H1 (cell line): ENCODE data around the gene ZNF14. TPM values are rescaled to one million over a fixed set of nuclear protein-coding genes. Genes with fewer than 3 reads are reported as not detected.

ENCODE experiments used
- CTCF ChIA-PET: fragments of 300-600 bp; sonication (Branson Sonifier 250); formaldehyde crosslinking; loops from one replicate; lab custom pipeline; 2021; ENCODE audit not compliant: partially characterized antibody; lab: Charles Lee
- POLR2A ChIA-PET: fragments of 300-600 bp; sonication (Branson Sonifier 250); formaldehyde crosslinking; loops from one replicate; lab custom pipeline; 2021; ENCODE audit warnings: inconsistent platforms; ENCODE audit not compliant: partially characterized antibody; lab: Charles Lee
- DNase-seq, 2 experiments: peaks; one replicate each; pipeline versions ENCODE4 v3.0.0 to v3.0.0-alpha.2; 2010 to 2022; ENCODE audit warnings: low spot score in 2 of 2, low read depth in 1 of 2, mixed read lengths in 1 of 2
- FAIRE-seq: peaks from 2 replicates; lab custom pipeline; 2011; peaks lifted over from hg19 to GRCh38; lab: Jason Lieb, UNC
- H2AFZ ChIP-seq: 2 replicates; pipeline ENCODE4 v1.8.1; 2012; ENCODE audit warnings: low read length, inconsistent platforms
- H2AK5ac ChIP-seq: 2 replicates; pipeline ENCODE4 v1.6.1; 2013; ENCODE audit warnings: low read depth, low read length
- H2BK120ac ChIP-seq: replicated peaks from 2 replicates; pipeline ENCODE3; 2013; ENCODE audit warnings: low read depth, low read length, inconsistent platforms
- H2BK12ac ChIP-seq: 2 replicates; pipeline ENCODE4 v1.6.1; 2013; ENCODE audit warnings: low read depth, low read length
- H2BK15ac ChIP-seq: 2 replicates; pipeline ENCODE4 v1.6.1; 2013; ENCODE audit warnings: low read length
- H2BK20ac ChIP-seq: 2 replicates; pipeline ENCODE4 v1.6.1; 2013; ENCODE audit warnings: low read length
- H2BK5ac ChIP-seq: 2 replicates; pipeline ENCODE4 v1.6.1; 2013; ENCODE audit warnings: low read depth, low read length
- H3K14ac ChIP-seq: 2 replicates; pipeline ENCODE4 v1.6.1; 2013; ENCODE audit warnings: inconsistent platforms; ENCODE audit not compliant: insufficient read length
- H3K18ac ChIP-seq: 2 replicates; pipeline ENCODE4 v1.6.1; 2013; ENCODE audit warnings: low read length; ENCODE audit errors: extremely low read depth
- H3K23ac ChIP-seq: 2 replicates; pipeline ENCODE4 v1.6.1; 2013; ENCODE audit warnings: inconsistent platforms; ENCODE audit not compliant: insufficient read length
- H3K23me2 ChIP-seq: 2 replicates; pipeline ENCODE4 v1.6.1; 2013; ENCODE audit warnings: low read depth, low read length
- H3K27ac ChIP-seq: 2 replicates; pipeline ENCODE4 v1.6.1; 2011; ENCODE audit warnings: low read depth, low read length, inconsistent platforms
- H3K27me3 ChIP-seq, 4 experiments: replicated peaks in 1 of 4; 1 replicate in 1 of 4; 2 replicates in 3 of 4; pipeline versions ENCODE4 v1.6.1 to v1.8.1; 2011 to 2013; ENCODE audit warnings: low read length in 3 of 4, mild to moderate bottlenecking in 3 of 4, inconsistent platforms in 2 of 4, mixed read lengths in 2 of 4, moderate library complexity in 1 of 4; ENCODE audit not compliant: control insufficient read depth in 3 of 4, insufficient read depth in 3 of 4; ENCODE audit errors: extremely low read depth in 1 of 4
- H3K36me3 ChIP-seq, 4 experiments: 2 replicates each; pipeline versions ENCODE4 v1.6.1 to v1.8.1; 2011 to 2013; ENCODE audit warnings: mild to moderate bottlenecking in 4 of 4, low read length in 3 of 4, moderate library complexity in 2 of 4, control low read depth in 1 of 4, inconsistent platforms in 1 of 4; ENCODE audit not compliant: insufficient read depth in 4 of 4, control insufficient read depth in 2 of 4
- H3K4ac ChIP-seq: replicated peaks from 2 replicates; pipeline ENCODE3; 2013; ENCODE audit warnings: low read length, low read depth, mixed read lengths, inconsistent platforms; ENCODE audit not compliant: insufficient read length
- H3K4me1 ChIP-seq, 4 experiments: replicated peaks in 1 of 4; 1 replicate in 1 of 4; 2 replicates in 3 of 4; pipeline versions ENCODE4 v1.6.1 to v1.8.1; 2011 to 2013; ENCODE audit warnings: low read length in 3 of 4, inconsistent platforms in 2 of 4, mixed read lengths in 1 of 4; ENCODE audit not compliant: insufficient read depth in 4 of 4, control insufficient read depth in 3 of 4
- H3K4me2 ChIP-seq, 2 experiments: 2 replicates each; pipeline versions ENCODE4 v1.6.1 to v1.8.1; 2011 to 2013; ENCODE audit warnings: low read depth in 2 of 2, low read length in 2 of 2, control low read depth in 1 of 2, inconsistent platforms in 1 of 2, mild to moderate bottlenecking in 1 of 2; ENCODE audit not compliant: insufficient read depth in 1 of 2
- H3K4me3 ChIP-seq, 4 experiments: fragments of 200-600, 300-600 bp in 1 of 4; sonication (generic), shearing (Covaris generic), sonication (Bioruptor Twin) in 1 of 4; 2 replicates each; pipeline versions ENCODE4 v1.5.1 to v1.8.1; 2011 to 2016; ENCODE audit warnings: low read length in 4 of 4, low read depth in 3 of 4, control low read depth in 2 of 4, inconsistent platforms in 2 of 4, mild to moderate bottlenecking in 2 of 4, mixed read lengths in 1 of 4, moderate library complexity in 1 of 4; ENCODE audit not compliant: insufficient read depth in 2 of 4; ENCODE audit errors: extremely low read depth in 1 of 4
- H3K56ac ChIP-seq: replicated peaks from 2 replicates; pipeline ENCODE3; 2013; ENCODE audit warnings: low read depth, mild to moderate bottlenecking, mixed read lengths, low read length, inconsistent platforms; ENCODE audit not compliant: insufficient read length
- H3K79me1 ChIP-seq: 2 replicates; pipeline ENCODE4 v1.6.1; 2013; ENCODE audit warnings: low read depth, low read length, control low read depth
- H3K79me2 ChIP-seq, 2 experiments: 2 replicates each; pipeline versions ENCODE4 v1.6.1 to v1.8.1; 2012 to 2013; ENCODE audit warnings: low read length in 2 of 2, mild to moderate bottlenecking in 2 of 2, inconsistent platforms in 1 of 2; ENCODE audit not compliant: insufficient read depth in 2 of 2, control insufficient read depth in 1 of 2
- H3K9ac ChIP-seq, 4 experiments: replicated peaks in 1 of 4; 1 replicate in 1 of 4; 2 replicates in 3 of 4; pipeline versions ENCODE4 v1.6.1 to v1.8.1; 2011 to 2013; ENCODE audit warnings: low read depth in 3 of 4, low read length in 3 of 4, control low read depth in 2 of 4, mild to moderate bottlenecking in 2 of 4, moderate library complexity in 2 of 4, inconsistent platforms in 1 of 4; ENCODE audit errors: extremely low read depth in 1 of 4
- H3K9me3 ChIP-seq, 2 experiments: 2 replicates each; pipeline versions ENCODE4 v1.6.1 to v1.8.1; 2012 to 2013; ENCODE audit warnings: mild to moderate bottlenecking in 2 of 2, moderate library complexity in 2 of 2, control low read depth in 1 of 2, inconsistent platforms in 1 of 2, low read depth in 1 of 2, low read length in 1 of 2, mixed read lengths in 1 of 2; ENCODE audit not compliant: insufficient read depth in 2 of 2
- H4K20me1 ChIP-seq, 2 experiments: replicated peaks in 1 of 2; 2 replicates each; pipeline versions ENCODE3 to v1.8.1; 2011 to 2013; ENCODE audit warnings: inconsistent platforms in 2 of 2, low read length in 2 of 2, mild to moderate bottlenecking in 1 of 2; ENCODE audit not compliant: insufficient read depth in 2 of 2, control insufficient read depth in 1 of 2
- H4K5ac ChIP-seq: 2 replicates; pipeline ENCODE4 v1.6.1; 2013; ENCODE audit warnings: low read length, low read depth, mixed read lengths, inconsistent platforms; ENCODE audit not compliant: insufficient read length
- H4K8ac ChIP-seq: 2 replicates; pipeline ENCODE4 v1.8.0; 2013; ENCODE audit warnings: mild to moderate bottlenecking, moderate library complexity, low read length, inconsistent platforms; ENCODE audit not compliant: insufficient read depth; ENCODE audit errors: extremely low read depth
- H4K91ac ChIP-seq: replicated peaks from 2 replicates; pipeline ENCODE3; 2013; ENCODE audit warnings: low read length, mixed read lengths, inconsistent platforms; ENCODE audit not compliant: insufficient read length
- ASH2L ChIP-seq: fragments of 200-600, 300-600 bp; sonication (generic); IDR thresholded peaks from one replicate; pipeline ENCODE4 v1.7.1; 2017; ENCODE audit warnings: low read length
- CTBP2 ChIP-seq: IDR thresholded peaks from 2 replicates; pipeline ENCODE4 v1.7.0; 2011; ENCODE audit warnings: borderline replicate concordance, mild to moderate bottlenecking, moderate library complexity, mixed read lengths, low read length; ENCODE audit not compliant: insufficient read depth, insufficient read length
- JUND ChIP-seq: IDR thresholded peaks from 2 replicates; pipeline ENCODE4 v1.6.1; 2011; ENCODE audit warnings: mild to moderate bottlenecking, improper control_type of control experiment, low read length
- KDM4A ChIP-seq: IDR thresholded peaks from one replicate; pipeline ENCODE4 v1.7.1; 2012; ENCODE audit warnings: low read depth, mild to moderate bottlenecking, moderate library complexity, low read length, inconsistent platforms; ENCODE audit not compliant: severe bottlenecking
- KDM5A ChIP-seq: fragments of 200-600 bp; IDR thresholded peaks from 2 replicates; pipeline ENCODE4 v1.7.1; 2012; ENCODE audit warnings: mild to moderate bottlenecking, low read length, inconsistent platforms, mixed read lengths
- NANOG ChIP-seq: IDR thresholded peaks from 2 replicates; pipeline ENCODE4 v1.6.1; 2011; ENCODE audit warnings: low read length, low read depth, mild to moderate bottlenecking, inconsistent platforms; ENCODE audit not compliant: insufficient read depth, poor library complexity, severe bottlenecking
- NRF1 ChIP-seq: IDR thresholded peaks from 2 replicates; pipeline ENCODE4 v1.6.1; 2011; ENCODE audit warnings: mild to moderate bottlenecking, low read depth, low read length, improper control_type of control experiment
- PHF8 ChIP-seq: fragments of 200-600 bp; sonication (generic); conservative IDR thresholded peaks from 2 replicates; pipeline ENCODE4 v1.7.1; 2012; ENCODE audit warnings: low read depth, mild to moderate bottlenecking, inconsistent platforms, low read length, moderate library complexity
- POU5F1 ChIP-seq: IDR thresholded peaks from 2 replicates; pipeline ENCODE4 v1.6.1; 2011; ENCODE audit warnings: low read depth, mild to moderate bottlenecking, low read length, moderate library complexity
- RFX5 ChIP-seq: IDR thresholded peaks from 2 replicates; pipeline ENCODE4 v1.6.1; 2011; ENCODE audit warnings: low read depth, low read length, improper control_type of control experiment, borderline replicate concordance
- SP4 ChIP-seq: IDR thresholded peaks from 2 replicates; pipeline ENCODE4 v1.6.1; 2012; ENCODE audit warnings: low read length, inconsistent platforms
- TCF12 ChIP-seq: IDR thresholded peaks from 2 replicates; pipeline ENCODE4 v1.6.1; 2011; ENCODE audit warnings: low read depth, mild to moderate bottlenecking, low read length
- YY1 ChIP-seq: IDR thresholded peaks from 2 replicates; pipeline ENCODE4 v1.6.1; 2011; ENCODE audit warnings: low read depth, mild to moderate bottlenecking, low read length
- WGBS, 2 experiments: shearing (Covaris generic) in 1 of 2; methylation state at CpG; one replicate each; pipeline versions ENCODE4 v1.1.6 to v1.1.7; 2013 to 2015; ENCODE audit warnings: low lambda C conversion rate in 2 of 2, mixed read lengths in 2 of 2, inconsistent platforms in 1 of 2, low coverage in 1 of 2, missing lambda C conversion rate in 1 of 2; ENCODE audit not compliant: insufficient replicate concordance in 2 of 2, insufficient coverage in 1 of 2, insufficient read length in 1 of 2; ENCODE audit errors: extremely low coverage in 1 of 2, missing lambda C conversion rate in 1 of 2; 5-methylcytosine and 5-hydroxymethylcytosine counted together
- polyA plus RNA-seq, 7 experiments: library from polyadenylated mRNA; depleted of rRNA in 3 of 7; stranded (reverse) in 5 of 7; unstranded in 2 of 7; fragments of >200 nt in 5 of 7; fragments of 200-250 nt in 2 of 7; gene quantifications; 1 replicate in 5 of 7; 2 replicates in 1 of 7; 4 replicates in 1 of 7; pipeline versions ENCODE4 v1.2.1 to v1.2.3, GENCODE V29; 2011 to 2013; ENCODE audit warnings: missing spikeins in 2 of 7, mixed read lengths in 2 of 7
- total RNA-seq: library from RNA; stranded (reverse); fragmentation: NEBNext Ultra II Directional; extraction: Animal tissue kit (Norgen Biotek cat#: 25700); gene quantifications from 2 replicates; pipeline ENCODE4 v1.2.1, GENCODE V29; 2021
- TF ChIP-seq, protein P1 (sequence below): IDR thresholded peaks from 2 replicates; pipeline ENCODE4 v1.6.1; 2011; ENCODE audit warnings: low read depth, mild to moderate bottlenecking, low read length; ENCODE audit not compliant: insufficient read depth

The ZNF14 gene
- total and polyA plus RNA-seq, 2 of the 8 experiments (the other 6 are each of a cell fraction or from before 2014, with no cell fraction given) = 1.00 to 7.4 TPM

DNA sequence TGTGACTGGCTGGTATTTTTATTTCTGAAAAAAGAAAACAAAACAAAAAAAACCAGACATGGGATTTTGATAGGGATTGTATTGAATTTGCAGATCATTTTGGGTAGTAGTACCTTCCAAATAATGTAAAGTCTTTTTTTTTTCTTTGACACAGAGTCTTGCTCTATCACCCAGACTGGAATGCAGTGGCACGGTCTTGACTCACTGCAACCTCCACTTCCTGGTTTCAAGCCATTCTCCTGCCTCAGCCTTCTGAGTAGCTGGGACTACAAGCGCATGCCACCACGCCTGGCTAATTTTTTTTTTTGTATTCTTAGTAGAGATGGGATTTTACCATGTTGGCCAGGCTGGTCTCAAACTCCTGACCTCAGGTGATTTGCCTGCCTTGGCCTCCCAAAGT is 60.1 kb downstream of the ZNF14 start:
- H3K36me3 ChIP-seq = peaks cover 2 to 36% (median 13%) of the 10 kb centered on the region in 4 experiments; a peak in 5 of 8 replicates
- peaks cover 0 to 6% (median under 1%) of the 10 kb centered on the region in 4 experiments; a peak in 4 of 7 replicates for H3K4me1 ChIP-seq
- peaks cover 0 to 10% of the 10 kb centered on the region in 2 experiments for H4K20me1 ChIP-seq
- H3K4ac ChIP-seq = no peak overlapping the region
- no peak overlapping the region for H4K8ac ChIP-seq
- H2BK12ac ChIP-seq = no peak overlapping the region
- no peak overlapping the region for H3K14ac ChIP-seq
- H2BK5ac ChIP-seq = no peak overlapping the region
- no peak for DNase-seq
- peaks cover 8% of the 10 kb centered on the region for H3K79me1 ChIP-seq
- H2AFZ ChIP-seq = no peak overlapping the region
- H3K79me2 ChIP-seq = peaks cover 6 to 76% of the 10 kb centered on the region in 2 experiments
- no peak overlapping the region for H3K23ac ChIP-seq
- no peak overlapping the region for H4K5ac ChIP-seq
- no peak overlapping the region for H2BK20ac ChIP-seq
- CTCF ChIA-PET = interaction anchor here (0.6 to 1.3 kb wide), 2 partner anchors 12 to 32 kb away, joined by 3 to 6 read pairs; no protein-coding TSS in a partner anchor
- no peak overlapping the region for H2BK120ac ChIP-seq
- 96% methylated on average over 3 of the region's 3 CpGs; no CpG with 5 or more reads in 1 of the 2 experiments for WGBS, 2 experiments
- FAIRE-seq = no peak
- POLR2A ChIA-PET = interaction anchor here (1.2 to 1.7 kb wide), 3 partner anchors 11 to 14 kb away, joined by 4 to 9 read pairs (median 8); no protein-coding TSS in a partner anchor
- H2BK15ac ChIP-seq = no peak overlapping the region
- H3K18ac ChIP-seq = no peak overlapping the region
- H3K4me2 ChIP-seq = no peak overlapping the region
- no peaks in the 10 kb centered on the region for H3K9me3 ChIP-seq
- H3K27me3 ChIP-seq = no peaks in the 10 kb centered on the region
- H3K27ac ChIP-seq = no peak overlapping the region
- H3K4me3 ChIP-seq = no peak overlapping the region
- H3K23me2 ChIP-seq = peaks cover 7% of the 10 kb centered on the region
- no peak overlapping the region for H3K56ac ChIP-seq
- H4K91ac ChIP-seq = no peak overlapping the region
- H2AK5ac ChIP-seq = no peak overlapping the region
- H3K9ac ChIP-seq = no peak overlapping the region
- TF ChIP-seq YY1 (no peak), RFX5 (no peak), KDM5A (no peak), NANOG (no peak), TCF12 (no peak), JUND (no peak), ASH2L (no peak), PHF8 (no peak), CTBP2 (no peak), KDM4A (no peak), POU5F1 (no peak), NRF1 (no peak), SP4 (no peak)
- TF ChIP-seq, protein P1, sequence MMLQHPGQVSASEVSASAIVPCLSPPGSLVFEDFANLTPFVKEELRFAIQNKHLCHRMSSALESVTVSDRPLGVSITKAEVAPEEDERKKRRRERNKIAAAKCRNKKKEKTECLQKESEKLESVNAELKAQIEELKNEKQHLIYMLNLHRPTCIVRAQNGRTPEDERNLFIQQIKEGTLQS = no peak
